HUES64 (cell line): ENCODE results near the gene FRMD5.

ENCODE experiments used
- H3K27ac ChIP-seq: 2 replicates; pipeline ENCODE4 v1.7.0; 2013; ENCODE audit warnings: low read depth, low read length, inconsistent platforms
- H3K27me3 ChIP-seq: 2 replicates; pipeline ENCODE4 v1.6.1; 2013; ENCODE audit warnings: mild to moderate bottlenecking, low read length; ENCODE audit not compliant: insufficient read depth
- H3K36me3 ChIP-seq: 2 replicates; pipeline ENCODE4 v1.6.1; 2013; ENCODE audit warnings: mild to moderate bottlenecking, low read length; ENCODE audit not compliant: insufficient read depth
- H3K4me1 ChIP-seq: 2 replicates; pipeline ENCODE4 v1.6.1; 2013; ENCODE audit warnings: mild to moderate bottlenecking, low read length, moderate library complexity; ENCODE audit not compliant: insufficient read depth
- H3K4me3 ChIP-seq: 2 replicates; pipeline ENCODE4 v1.5.1; 2013; ENCODE audit warnings: mild to moderate bottlenecking, low read length, moderate library complexity
- H3K9ac ChIP-seq: 2 replicates; pipeline ENCODE4 v1.6.1; 2013; ENCODE audit warnings: mild to moderate bottlenecking, low read depth, low read length
- H3K9me3 ChIP-seq: 2 replicates; pipeline ENCODE4 v1.6.1; 2013; ENCODE audit warnings: low read depth, low read length; ENCODE audit not compliant: insufficient read depth
- WGBS: fragments of 150-250, 120-280 bp; methylation state at CpG from one replicate; pipeline ENCODE4 v1.1.7; 2013; ENCODE audit warnings: missing lambda C conversion rate; 5-methylcytosine and 5-hydroxymethylcytosine counted together

FRMD5 gene

GRCh38 chr15:44136991-44137477, 58.0 kb downstream of the FRMD5 start:
- 86% methylated on average over 3 of the region's 3 CpGs for WGBS
- Histone ChIP-seq H3K27ac (no peak overlapping the region), H3K9me3 (no peaks in the 10 kb centered on the region)

GRCh38 chr15:44132057-44132456, 63.0 kb downstream of the FRMD5 start:
- Histone ChIP-seq H3K36me3 (no peaks in the 10 kb centered on the region), H3K27me3 (no peaks in the 10 kb centered on the region), H3K4me3 (no peak overlapping the region), H3K27ac (no peak overlapping the region), H3K9ac (no peak overlapping the region), H3K9me3 (no peaks in the 10 kb centered on the region), H3K4me1 (0 out of 2 replicates have a peak, but pooled peaks cover 2% of the 10 kb centered on the region)
- 91% methylated on average over 10 of the region's 10 CpGs for WGBS

More at GRCh38 chr15:44136991-44137477, 58.0 kb downstream of the FRMD5 start:
- 0 out of 2 replicates have a peak, but pooled peaks cover 2% of the 10 kb centered on the region for H3K4me1 ChIP-seq
- H3K4me3 ChIP-seq: no peak overlapping the region
- H3K9ac ChIP-seq: no peak overlapping the region
- H3K27me3 ChIP-seq: no peaks in the 10 kb centered on the region
- no peaks in the 10 kb centered on the region for H3K36me3 ChIP-seq

- no peak overlapping the region for H3K4me3 ChIP-seq
- no peaks in the 10 kb centered on the region for H3K27me3 ChIP-seq
- H3K4me1 ChIP-seq: no peaks in the 10 kb centered on the region
- H3K36me3 ChIP-seq: no peaks in the 10 kb centered on the region
- no peak overlapping the region for H3K27ac ChIP-seq
- no peaks in the 10 kb centered on the region for H3K9me3 ChIP-seq
- no peak overlapping the region for H3K9ac ChIP-seq
These were observed 64.3 kb downstream of the FRMD5 start for GRCh38 chr15:44130778-44131177.

GRCh38 chr15:44129911-44130310, 65.2 kb downstream of the FRMD5 start:
- WGBS: 90% methylated on average over 5 of the region's 5 CpGs
- Histone ChIP-seq H3K4me3 (no peak overlapping the region), H3K9ac (no peak overlapping the region), H3K36me3 (no peaks in the 10 kb centered on the region), H3K9me3 (no peaks in the 10 kb centered on the region), H3K4me1 (no peaks in the 10 kb centered on the region), H3K27me3 (no peaks in the 10 kb centered on the region), H3K27ac (no peak overlapping the region)

- Histone ChIP-seq H3K27ac (no peak overlapping the region), H3K36me3 (no peaks in the 10 kb centered on the region), H3K4me1 (no peaks in the 10 kb centered on the region), H3K4me3 (no peak overlapping the region), H3K9ac (no peak overlapping the region), H3K9me3 (no peaks in the 10 kb centered on the region), H3K27me3 (no peaks in the 10 kb centered on the region)
These were observed 66.6 kb downstream of the FRMD5 start for GRCh38 chr15:44128443-44128842.

- 93% methylated on average over 2 of the region's 2 CpGs for WGBS
- Histone ChIP-seq H3K9ac (no peak overlapping the region), H3K36me3 (no peaks in the 10 kb centered on the region), H3K27ac (no peak overlapping the region), H3K27me3 (no peaks in the 10 kb centered on the region), H3K9me3 (no peaks in the 10 kb centered on the region), H3K4me3 (no peak overlapping the region), H3K4me1 (no peaks in the 10 kb centered on the region)
These were observed 69.2 kb downstream of the FRMD5 start for GRCh38 chr15:44125879-44126278.

- H3K36me3 ChIP-seq: no peaks in the 10 kb centered on the region
- no peaks in the 10 kb centered on the region for H3K27me3 ChIP-seq
- no peak overlapping the region for H3K4me3 ChIP-seq
- peaks cover 29% of the 10 kb centered on the region for H3K4me1 ChIP-seq
- no peak overlapping the region for H3K9ac ChIP-seq
- H3K27ac ChIP-seq: no peak overlapping the region
- no peaks in the 10 kb centered on the region for H3K9me3 ChIP-seq
These were observed 92.3 kb downstream of the FRMD5 start for GRCh38 chr15:44102675-44103254.

GRCh38 chr15:44101944-44102343, 93.1 kb downstream of the FRMD5 start:
- H3K9ac ChIP-seq: no peak overlapping the region
- no peak overlapping the region for H3K27ac ChIP-seq
- no peaks in the 10 kb centered on the region for H3K36me3 ChIP-seq
- WGBS: 90% methylated on average over 1 of the region's 1 CpG
- peaks cover 20% of the 10 kb centered on the region for H3K4me1 ChIP-seq
- no peaks in the 10 kb centered on the region for H3K27me3 ChIP-seq
- H3K9me3 ChIP-seq: no peaks in the 10 kb centered on the region
- no peak overlapping the region for H3K4me3 ChIP-seq

GRCh38 chr15:44101286-44101685, 93.8 kb downstream of the FRMD5 start:
- no peak overlapping the region for H3K9ac ChIP-seq

GRCh38 chr15:44099671-44100070, 95.4 kb downstream of the FRMD5 start:
- Histone ChIP-seq H3K27me3 (no peaks in the 10 kb centered on the region), H3K4me1 (peaks cover 14% of the 10 kb centered on the region; the same call in 1 of the 2 replicates), H3K36me3 (no peaks in the 10 kb centered on the region), H3K9me3 (no peaks in the 10 kb centered on the region), H3K9ac (no peak overlapping the region), H3K27ac (no peak overlapping the region), H3K4me3 (no peak overlapping the region)
- WGBS: 94% methylated on average over 1 of the region's 1 CpG

More at GRCh38 chr15:44101286-44101685, 93.8 kb downstream of the FRMD5 start:
- Histone ChIP-seq H3K27me3 (no peaks in the 10 kb centered on the region), H3K36me3 (no peaks in the 10 kb centered on the region), H3K4me1 (peaks cover 14% of the 10 kb centered on the region), H3K27ac (no peak overlapping the region), H3K4me3 (no peak overlapping the region), H3K9me3 (no peaks in the 10 kb centered on the region)

GRCh38 chr15:44097552-44097951, 97.5 kb downstream of the FRMD5 start:
- Histone ChIP-seq H3K9ac (no peak overlapping the region), H3K27ac (no peak overlapping the region), H3K4me1 (peaks cover 7% of the 10 kb centered on the region; the same call in 1 of the 2 replicates), H3K27me3 (no peaks in the 10 kb centered on the region), H3K36me3 (no peaks in the 10 kb centered on the region), H3K9me3 (no peaks in the 10 kb centered on the region), H3K4me3 (no peak overlapping the region)
- 50% methylated on average over 2 of the region's 3 CpGs for WGBS

GRCh38 chr15:44096596-44096995, 98.5 kb downstream of the FRMD5 start:
- Histone ChIP-seq H3K27me3 (no peaks in the 10 kb centered on the region), H3K9me3 (no peaks in the 10 kb centered on the region), H3K9ac (no peak overlapping the region), H3K4me1 (no peaks in the 10 kb centered on the region), H3K36me3 (no peaks in the 10 kb centered on the region), H3K4me3 (no peak overlapping the region), H3K27ac (no peak overlapping the region)
- WGBS: 100% methylated on average over 3 of the region's 3 CpGs
